GM23338 (cell line): ENCODE results near the gene CDC42BPA. TPM values are rescaled to one million over a fixed set of nuclear protein-coding genes. Genes with fewer than 3 reads are reported as not detected.

Experiments used
- ATAC-seq: fragments of 200-7000 bp; cut with Tn5 transposase; 3 replicates; pipeline ENCODE4 v1.9.1; 2020
- DNase-seq: peaks from one replicate; pipeline ENCODE4 v3.0.0-alpha.2; 2015; ENCODE audit warnings: low spot score
- H2AFZ ChIP-seq: fragments of 200-600 bp; sonication (generic); 2 replicates; pipeline ENCODE4 v1.8.0; 2016; ENCODE audit warnings: antibody characterized with exemption, mild to moderate bottlenecking, moderate library complexity
- H3F3A ChIP-seq: fragments of 200-600 bp; sonication (generic); replicated peaks from 2 replicates; pipeline ENCODE4 v1.8.0; 2017; ENCODE audit warnings: antibody characterized with exemption, mixed run types, low read depth
- H3K27ac ChIP-seq: fragments of 200-600 bp; sonication (generic); 2 replicates; pipeline ENCODE4 v1.6.1; 2016; ENCODE audit warnings: low read depth
- H3K27me3 ChIP-seq: fragments of 200-600 bp; sonication (generic); 2 replicates; pipeline ENCODE4 v1.8.0; 2016; ENCODE audit warnings: mild to moderate bottlenecking, mixed run types, moderate library complexity; ENCODE audit not compliant: insufficient read depth
- H3K36me3 ChIP-seq: fragments of 200-600 bp; sonication (generic); 2 replicates; pipeline ENCODE4 v1.8.0; 2016; ENCODE audit warnings: mild to moderate bottlenecking; ENCODE audit not compliant: insufficient read depth
- H3K4me1 ChIP-seq: fragments of 200-600 bp; sonication (generic); 2 replicates; pipeline ENCODE4 v1.8.0; 2016; ENCODE audit warnings: mild to moderate bottlenecking, moderate library complexity; ENCODE audit not compliant: insufficient read depth
- H3K4me2 ChIP-seq: fragments of 200-600 bp; sonication (generic); 2 replicates; pipeline ENCODE4 v1.7.1; 2017; ENCODE audit warnings: mixed run types
- H3K4me3 ChIP-seq: fragments of 200-600 bp; sonication (generic); 2 replicates; pipeline ENCODE4 v1.6.1; 2016; ENCODE audit warnings: mixed run types
- H3K79me2 ChIP-seq: fragments of 200-600 bp; sonication (generic); replicated peaks from 2 replicates; pipeline ENCODE4 v1.8.0; 2017; ENCODE audit warnings: mild to moderate bottlenecking; ENCODE audit not compliant: insufficient read depth
- H3K9me2 ChIP-seq: fragments of 200-600 bp; sonication (generic); 2 replicates; pipeline ENCODE4 v1.8.0; 2017; ENCODE audit not compliant: insufficient read depth
- H4K20me1 ChIP-seq: fragments of 200-600 bp; sonication (generic); replicated peaks from 2 replicates; pipeline ENCODE4 v1.8.0; 2017; ENCODE audit warnings: mild to moderate bottlenecking; ENCODE audit not compliant: insufficient read depth
- H3K27ac Mint-ChIP-seq: 2 replicates; pipeline ENCODE4 v1.8.0; 2020; ENCODE audit warnings: inconsistent platforms, mild to moderate bottlenecking, moderate library complexity, mixed read lengths
- H3K27me3 Mint-ChIP-seq: 3 replicates; pipeline ENCODE4 v1.8.0; 2022; ENCODE audit warnings: low read depth, mild to moderate bottlenecking, moderate library complexity, mixed read lengths, inconsistent platforms; ENCODE audit not compliant: insufficient read depth, poor library complexity
- H3K36me3 Mint-ChIP-seq: 3 replicates; pipeline ENCODE4 v1.8.0; 2021; ENCODE audit warnings: low read depth, mild to moderate bottlenecking, inconsistent platforms, moderate library complexity, mixed read lengths
- H3K4me1 Mint-ChIP-seq: 3 replicates; pipeline ENCODE4 v1.8.0; 2020; ENCODE audit warnings: mild to moderate bottlenecking, inconsistent platforms, mixed read lengths
- H3K4me3 Mint-ChIP-seq: 3 replicates; pipeline ENCODE4 v1.8.0; 2021; ENCODE audit warnings: moderate library complexity, mild to moderate bottlenecking, inconsistent platforms, mixed read lengths
- H3K9me3 Mint-ChIP-seq: 3 replicates; pipeline ENCODE4 v1.8.0; 2020; ENCODE audit warnings: moderate library complexity, mild to moderate bottlenecking, inconsistent platforms, mixed read lengths
- CREB1 ChIP-seq: fragments of 250-450 bp; sonication (Bioruptor Pico); IDR thresholded peaks from 2 replicates; pipeline ENCODE4 v1.5.0; 2020; ENCODE audit warnings: low read depth, mild to moderate bottlenecking, moderate library complexity
- CTCF ChIP-seq, 2 experiments: fragments of 200-600 bp in 1 of 2; sonication (generic) in 1 of 2; conservative IDR thresholded peaks; 2 replicates each; pipeline versions ENCODE4 v1.5.1 to v1.6.1; 2016 to 2017; ENCODE audit warnings: antibody characterized with exemption in 2 of 2, low read depth in 2 of 2, mild to moderate bottlenecking in 2 of 2, moderate library complexity in 1 of 2
- EZH2 ChIP-seq: fragments of 200-600 bp; sonication (generic); IDR thresholded peaks from one replicate; pipeline ENCODE4 v1.8.0; 2017; ENCODE audit warnings: antibody characterized with exemption, mild to moderate bottlenecking, low read depth; ENCODE audit not compliant: unreplicated experiment
- EZH2phosphoT487 ChIP-seq: fragments of 200-600 bp; sonication (generic); IDR thresholded peaks from one replicate; pipeline ENCODE4 v1.8.1; 2018; ENCODE audit warnings: antibody characterized with exemption; ENCODE audit not compliant: unreplicated experiment
- JUNB ChIP-seq: IDR thresholded peaks from one replicate; pipeline ENCODE4 v1.6.1; 2016; ENCODE audit warnings: antibody characterized with exemption; ENCODE audit not compliant: unreplicated experiment
- NANOG ChIP-seq: IDR thresholded peaks from 2 replicates; pipeline ENCODE4 v1.6.1; 2016; ENCODE audit warnings: antibody characterized with exemption, borderline replicate concordance
- STAT1 ChIP-seq: IDR thresholded peaks from one replicate; pipeline ENCODE4 v1.6.1; 2016; ENCODE audit warnings: antibody characterized with exemption; ENCODE audit not compliant: unreplicated experiment
- ZNF114 ChIP-seq: fragments of 250-450 bp; sonication (Bioruptor Pico); IDR thresholded peaks from 2 replicates; pipeline ENCODE4 v1.5.0; 2020; ENCODE audit warnings: mild to moderate bottlenecking, moderate library complexity
- polyA plus RNA-seq: library from polyadenylated mRNA; unstranded; fragments of >200 nt; fragmentation: Nextera tagmentation; extraction: Ambion mirVana; gene quantifications from 2 replicates; pipeline ENCODE4 v1.2.1, GENCODE V29; 2016
- total RNA-seq: library from RNA; depleted of rRNA; stranded (reverse); fragments of >200 nt; shearing (Covaris generic); gene quantifications from 2 replicates; pipeline ENCODE4 v1.2.3, GENCODE V29; 2014
- TF ChIP-seq, protein P1 (sequence below): fragments of 250-450 bp; sonication (Bioruptor Pico); IDR thresholded peaks from 2 replicates; pipeline ENCODE4 v1.5.0; 2020; ENCODE audit warnings: mild to moderate bottlenecking, moderate library complexity

CDC42BPA gene
- total and polyA plus RNA-seq, 2 experiments from 2014 or later = 17.7 to 40.1 TPM

DNA sequence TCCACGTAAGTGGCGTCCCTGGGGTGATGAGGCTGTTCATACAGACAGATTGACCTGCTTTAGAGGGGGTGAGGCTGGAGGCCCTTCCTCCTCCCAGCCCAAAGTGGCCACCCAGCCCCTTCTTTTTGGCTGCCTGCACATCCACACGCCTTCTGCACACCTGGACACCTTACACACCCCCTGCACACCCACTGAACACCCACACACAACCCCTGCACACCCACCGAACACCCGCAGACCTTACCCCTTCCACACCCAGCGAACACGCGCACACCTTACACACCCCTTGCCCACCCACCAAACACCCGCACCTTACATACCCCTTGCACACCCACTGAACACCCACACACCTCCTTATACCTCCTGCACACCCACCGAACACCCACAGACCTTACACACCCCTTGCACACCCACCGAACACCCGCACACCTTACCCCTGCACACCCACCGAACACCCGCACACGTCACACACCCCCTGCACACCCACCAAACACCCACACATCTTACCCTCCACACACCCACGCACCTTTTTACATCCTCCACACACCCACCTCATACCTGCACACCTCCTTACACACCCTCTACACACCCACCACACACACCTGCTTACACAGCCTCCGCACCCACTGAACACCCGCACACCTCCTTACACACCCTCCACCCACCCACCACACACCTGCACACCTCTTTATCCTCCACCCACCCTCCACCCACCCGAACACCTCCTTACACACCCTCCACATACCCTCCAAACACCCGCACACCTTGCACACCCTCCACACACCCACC, 340.5 kb downstream of the CDC42BPA start:
- no peaks in the 10 kb centered on the region for H3K4me1 ChIP-seq
- H3K4me3 Mint-ChIP-seq = no peak overlapping the region
- TF ChIP-seq CTCF (conservative IDR thresholded peaks at IDR 0.05; ENCODE audit: low read depth in 2 of 2) = no peak
- TF ChIP-seq STAT1 = no peak
- TF ChIP-seq EZH2phosphoT487 = no peak
- TF ChIP-seq JUNB = no peak
- no peak for TF ChIP-seq NANOG
- TF ChIP-seq ZNF114 (CRISPR knock-in tag) = no peak
- TF ChIP-seq EZH2 = no peak
- no peak for TF ChIP-seq CREB1 (CRISPR knock-in tag)
- H3K4me1 Mint-ChIP-seq = peaks cover 4% of the 10 kb centered on the region; the same call in 2 of the 3 replicates
- no peaks in the 10 kb centered on the region for H3K9me3 Mint-ChIP-seq
- H3F3A ChIP-seq = no peaks in the 10 kb centered on the region
- H3K4me2 ChIP-seq = no peak overlapping the region
- no peaks in the 10 kb centered on the region for H3K36me3 Mint-ChIP-seq
- no peaks in the 10 kb centered on the region for H3K36me3 ChIP-seq
- no peaks in the 10 kb centered on the region for H3K79me2 ChIP-seq
- peaks cover 8% of the 10 kb centered on the region for H3K27me3 Mint-ChIP-seq
- H2AFZ ChIP-seq = no peak overlapping the region
- ATAC-seq (no peak), DNase-seq (no peak)
- no peaks in the 10 kb centered on the region for H3K27me3 ChIP-seq
- no peak overlapping the region for H3K27ac Mint-ChIP-seq
- H3K9me2 ChIP-seq = no peaks in the 10 kb centered on the region
- no peak overlapping the region for H3K27ac ChIP-seq
- 0 out of 2 replicates have a peak, but pooled peaks cover 6% of the 10 kb centered on the region for H4K20me1 ChIP-seq
- no peak overlapping the region for H3K4me3 ChIP-seq

- ATAC-seq (no peak), DNase-seq (no peak)
- Histone ChIP-seq H3K36me3 (no peaks in the 10 kb centered on the region), H4K20me1 (0 out of 2 replicates have a peak, but pooled peaks cover 7% of the 10 kb centered on the region), H3K27me3 (no peaks in the 10 kb centered on the region), H3F3A (no peaks in the 10 kb centered on the region), H3K9me2 (no peaks in the 10 kb centered on the region), H3K27ac (no peak overlapping the region), H3K4me1 (no peaks in the 10 kb centered on the region), H3K4me2 (no peak overlapping the region), H2AFZ (no peak overlapping the region), H3K4me3 (no peak overlapping the region), H3K79me2 (no peaks in the 10 kb centered on the region)
- Mint-ChIP-seq H3K4me3 (no peak overlapping the region), H3K27ac (no peak overlapping the region), H3K36me3 (peaks cover 1% of the 10 kb centered on the region; the same call in 2 of the 3 replicates), H3K9me3 (no peaks in the 10 kb centered on the region), H3K27me3 (peaks cover 8% of the 10 kb centered on the region), H3K4me1 (peaks cover 4% of the 10 kb centered on the region; the same call in 2 of the 3 replicates)
- TF ChIP-seq STAT1 (no peak), CREB1 (CRISPR knock-in tag) (no peak), ZNF114 (CRISPR knock-in tag) (no peak), NANOG (no peak), JUNB (no peak), EZH2phosphoT487 (no peak)
- TF ChIP-seq, protein P1, sequence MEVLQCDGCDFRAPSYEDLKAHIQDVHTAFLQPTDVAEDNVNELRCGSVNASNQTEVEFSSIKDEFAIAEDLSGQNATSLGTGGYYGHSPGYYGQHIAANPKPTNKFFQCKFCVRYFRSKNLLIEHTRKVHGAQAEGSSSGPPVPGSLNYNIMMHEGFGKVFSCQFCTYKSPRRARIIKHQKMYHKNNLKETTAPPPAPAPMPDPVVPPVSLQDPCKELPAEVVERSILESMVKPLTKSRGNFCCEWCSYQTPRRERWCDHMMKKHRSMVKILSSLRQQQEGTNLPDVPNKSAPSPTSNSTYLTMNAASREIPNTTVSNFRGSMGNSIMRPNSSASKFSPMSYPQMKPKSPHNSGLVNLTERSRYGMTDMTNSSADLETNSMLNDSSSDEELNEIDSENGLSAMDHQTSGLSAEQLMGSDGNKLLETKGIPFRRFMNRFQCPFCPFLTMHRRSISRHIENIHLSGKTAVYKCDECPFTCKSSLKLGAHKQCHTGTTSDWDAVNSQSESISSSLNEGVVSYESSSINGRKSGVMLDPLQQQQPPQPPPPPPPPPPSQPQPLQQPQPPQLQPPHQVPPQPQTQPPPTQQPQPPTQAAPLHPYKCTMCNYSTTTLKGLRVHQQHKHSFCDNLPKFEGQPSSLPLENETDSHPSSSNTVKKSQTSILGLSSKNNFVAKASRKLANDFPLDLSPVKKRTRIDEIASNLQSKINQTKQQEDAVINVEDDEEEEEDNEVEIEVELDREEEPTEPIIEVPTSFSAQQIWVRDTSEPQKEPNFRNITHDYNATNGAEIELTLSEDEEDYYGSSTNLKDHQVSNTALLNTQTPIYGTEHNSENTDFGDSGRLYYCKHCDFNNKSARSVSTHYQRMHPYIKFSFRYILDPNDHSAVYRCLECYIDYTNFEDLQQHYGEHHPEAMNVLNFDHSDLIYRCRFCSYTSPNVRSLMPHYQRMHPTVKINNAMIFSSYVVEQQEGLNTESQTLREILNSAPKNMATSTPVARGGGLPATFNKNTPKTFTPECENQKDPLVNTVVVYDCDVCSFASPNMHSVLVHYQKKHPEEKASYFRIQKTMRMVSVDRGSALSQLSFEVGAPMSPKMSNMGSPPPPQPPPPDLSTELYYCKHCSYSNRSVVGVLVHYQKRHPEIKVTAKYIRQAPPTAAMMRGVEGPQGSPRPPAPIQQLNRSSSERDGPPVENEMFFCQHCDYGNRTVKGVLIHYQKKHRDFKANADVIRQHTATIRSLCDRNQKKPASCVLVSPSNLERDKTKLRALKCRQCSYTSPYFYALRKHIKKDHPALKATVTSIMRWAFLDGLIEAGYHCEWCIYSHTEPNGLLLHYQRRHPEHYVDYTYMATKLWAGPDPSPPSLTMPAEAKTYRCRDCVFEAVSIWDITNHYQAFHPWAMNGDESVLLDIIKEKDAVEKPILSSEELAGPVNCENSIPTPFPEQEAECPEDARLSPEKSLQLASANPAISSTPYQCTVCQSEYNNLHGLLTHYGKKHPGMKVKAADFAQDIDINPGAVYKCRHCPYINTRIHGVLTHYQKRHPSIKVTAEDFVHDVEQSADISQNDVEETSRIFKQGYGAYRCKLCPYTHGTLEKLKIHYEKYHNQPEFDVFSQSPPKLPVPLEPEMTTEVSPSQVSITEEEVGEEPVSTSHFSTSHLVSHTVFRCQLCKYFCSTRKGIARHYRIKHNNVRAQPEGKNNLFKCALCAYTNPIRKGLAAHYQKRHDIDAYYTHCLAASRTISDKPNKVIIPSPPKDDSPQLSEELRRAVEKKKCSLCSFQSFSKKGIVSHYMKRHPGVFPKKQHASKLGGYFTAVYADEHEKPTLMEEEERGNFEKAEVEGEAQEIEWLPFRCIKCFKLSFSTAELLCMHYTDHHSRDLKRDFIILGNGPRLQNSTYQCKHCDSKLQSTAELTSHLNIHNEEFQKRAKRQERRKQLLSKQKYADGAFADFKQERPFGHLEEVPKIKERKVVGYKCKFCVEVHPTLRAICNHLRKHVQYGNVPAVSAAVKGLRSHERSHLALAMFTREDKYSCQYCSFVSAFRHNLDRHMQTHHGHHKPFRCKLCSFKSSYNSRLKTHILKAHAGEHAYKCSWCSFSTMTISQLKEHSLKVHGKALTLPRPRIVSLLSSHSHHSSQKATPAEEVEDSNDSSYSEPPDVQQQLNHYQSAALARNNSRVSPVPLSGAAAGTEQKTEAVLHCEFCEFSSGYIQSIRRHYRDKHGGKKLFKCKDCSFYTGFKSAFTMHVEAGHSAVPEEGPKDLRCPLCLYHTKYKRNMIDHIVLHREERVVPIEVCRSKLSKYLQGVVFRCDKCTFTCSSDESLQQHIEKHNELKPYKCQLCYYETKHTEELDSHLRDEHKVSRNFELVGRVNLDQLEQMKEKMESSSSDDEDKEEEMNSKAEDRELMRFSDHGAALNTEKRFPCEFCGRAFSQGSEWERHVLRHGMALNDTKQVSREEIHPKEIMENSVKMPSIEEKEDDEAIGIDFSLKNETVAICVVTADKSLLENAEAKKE (CRISPR knock-in tag) = no peak
Observed at GRCh38 chr1:226976978-226977642, 341.2 kb downstream of the CDC42BPA start.
